ENCODE results near the gene ZDHHC20.

Gene ZDHHC20

GRCh38 chr13:21461131-21461530 lies 2.0 kb upstream of the ZDHHC20 start:
- H3K27ac ChIP-seq: no peak overlapping the region
- TF ChIP-seq ZFX (IDR thresholded peaks at IDR 0.05; ENCODE audit: borderline replicate concordance): no peak
- no peak for TF ChIP-seq CTCF (IDR thresholded peaks at IDR 0.05)

GRCh38 chr13:21458451-21458812 lies 671 bp downstream of the ZDHHC20 start:
- H3K27ac ChIP-seq: peak overlapping the region; percentile 85
- no peak for TF ChIP-seq ZFX (IDR thresholded peaks at IDR 0.05; ENCODE audit: borderline replicate concordance)
- TF ChIP-seq CTCF (IDR thresholded peaks at IDR 0.05): no peak

GRCh38 chr13:21453387-21454081 lies 5.6 kb downstream of the ZDHHC20 start:
- no peak overlapping the region for H3K27ac ChIP-seq
- TF ChIP-seq CTCF (IDR thresholded peaks at IDR 0.05): no peak
- TF ChIP-seq ZFX (IDR thresholded peaks at IDR 0.05; ENCODE audit: borderline replicate concordance): no peak

GRCh38 chr13:21450936-21451335 lies 8.2 kb downstream of the ZDHHC20 start:
- no peak for TF ChIP-seq CTCF (IDR thresholded peaks at IDR 0.05)
- TF ChIP-seq ZFX (IDR thresholded peaks at IDR 0.05; ENCODE audit: borderline replicate concordance): no peak
- H3K27ac ChIP-seq: no peak overlapping the region

GRCh38 chr13:21446656-21447055 lies 12.4 kb downstream of the ZDHHC20 start:
- no peak overlapping the region for H3K27ac ChIP-seq
- no peak for TF ChIP-seq ZFX (IDR thresholded peaks at IDR 0.05; ENCODE audit: borderline replicate concordance)
- no peak for TF ChIP-seq CTCF (IDR thresholded peaks at IDR 0.05)

- H3K27ac ChIP-seq: no peak overlapping the region
- TF ChIP-seq ZFX (IDR thresholded peaks at IDR 0.05; ENCODE audit: borderline replicate concordance): no peak
- no peak for TF ChIP-seq CTCF (IDR thresholded peaks at IDR 0.05)
Observed at GRCh38 chr13:21445759-21446158, 13.3 kb downstream of the ZDHHC20 start.

GRCh38 chr13:21443171-21443570 lies 15.9 kb downstream of the ZDHHC20 start:
- H3K27ac ChIP-seq: no peak overlapping the region
- TF ChIP-seq CTCF (IDR thresholded peaks at IDR 0.05): no peak
- no peak for TF ChIP-seq ZFX (IDR thresholded peaks at IDR 0.05; ENCODE audit: borderline replicate concordance)

Measured in 22Rv1 (cell line).